ENCODE data around the gene TPRN. TPM values are rescaled to one million over a fixed set of nuclear protein-coding genes. Genes with fewer than 3 reads are reported as not detected.

Gene TPRN
- total and polyA plus RNA-seq, 9 of the 15 experiments (the other 6 are each of a cell fraction or from before 2014, with no cell fraction given): 0.31 to 31.9 (median 4.4) TPM

GRCh38 chr9:137242269-137243203, 42.0 kb upstream of the TPRN start (continued):
- TF ChIP-seq KDM5B (IDR thresholded peaks at IDR 0.05; ENCODE audit: insufficient replicate concordance, low read depth, low read length) (no peak), ZBTB33 (CRISPR knock-in tag; IDR thresholded peaks at IDR 0.05) (peak; percentile 92), DIDO1 (tag; IDR thresholded peaks at IDR 0.05; ENCODE audit: low read depth) (no peak), MEF2A (IDR thresholded peaks at IDR 0.05; ENCODE audit: control insufficient read depth, low read depth, low read length) (no peak), ZC3H11A (IDR thresholded peaks at IDR 0.05; ENCODE audit: low read depth, low read length) (no peak), SAP30 (IDR thresholded peaks at IDR 0.05; ENCODE audit: borderline replicate concordance, insufficient read depth, low read depth, low read length, poor library complexity, severe bottlenecking) (peak; percentile 20), ELK3 (CRISPR knock-in tag; IDR thresholded peaks at IDR 0.05) (no peak), THRAP3 (IDR thresholded peaks at IDR 0.05; ENCODE audit: borderline replicate concordance) (no peak), HNRNPUL1 (IDR thresholded peaks at IDR 0.05; ENCODE audit: low read length) (0 out of 2 replicates have a peak, but pooled peaks have one; percentile 40), ZBTB11 (CRISPR knock-in tag; IDR thresholded peaks at IDR 0.05) (no peak), MCM5 (IDR thresholded peaks at IDR 0.05; ENCODE audit: low read depth) (no peak), HNRNPLL (IDR thresholded peaks at IDR 0.05; ENCODE audit: low read depth, low read length, poor library complexity, severe bottlenecking) (peak; percentile 0), ZNF583 (CRISPR knock-in tag; IDR thresholded peaks at IDR 0.05) (no peak), ZNF282 (CRISPR knock-in tag; IDR thresholded peaks at IDR 0.05) (no peak), POLR2AphosphoS5 (IDR thresholded peaks at IDR 0.05; ENCODE audit: control insufficient read depth, insufficient read depth, low read depth, low read length) (peak; percentile 47; the same call in 1 of the 2 replicates), NR3C1 (CRISPR knock-in tag; IDR thresholded peaks at IDR 0.05) (no peak), U2AF2 (optimal IDR thresholded peaks at IDR 0.05; ENCODE audit: low read depth, low read length) (no peak)
